ENCODE results near the gene AXIN1. TPM values are rescaled to one million over a fixed set of nuclear protein-coding genes. Genes with fewer than 3 reads are reported as not detected.
"Not testable (repeated sequence)": the region's sequence is repeated elsewhere in the genome, so short reads cannot be mapped to it uniquely, and the experiment has no call there.

The AXIN1 gene
- total RNA-seq, 1 donor from 2014 or later: 19.4 TPM

GRCh38 chr16:334861-335632 lies 17.5 kb downstream of the AXIN1 start:
- not testable (repeated sequence) for DNase-seq (ENCODE audit: low spot score)

GRCh38 chr16:334164-334832 lies 18.2 kb downstream of the AXIN1 start:
- DNase-seq (ENCODE audit: low spot score): not testable (repeated sequence)

- DNase-seq (ENCODE audit: low spot score): no peak
Measured at GRCh38 chr16:333406-334094, 19.0 kb downstream of the AXIN1 start.

GRCh38 chr16:331181-331814 lies 21.2 kb downstream of the AXIN1 start:
- not testable (repeated sequence) for DNase-seq (ENCODE audit: low spot score)

- no peak for DNase-seq (ENCODE audit: low spot score)
Measured at GRCh38 chr16:330741-331140, 21.8 kb downstream of the AXIN1 start.

GRCh38 chr16:325375-326145 lies 27.0 kb downstream of the AXIN1 start:
- DNase-seq (ENCODE audit: low spot score): no peak

- no peak for DNase-seq (ENCODE audit: low spot score)
Measured at GRCh38 chr16:324451-325334, 27.8 kb downstream of the AXIN1 start.

- no peak for DNase-seq (ENCODE audit: low spot score)
Measured at GRCh38 chr16:324201-324450, 28.4 kb downstream of the AXIN1 start.

GRCh38 chr16:322476-323143 lies 29.9 kb downstream of the AXIN1 start:
- no peak for DNase-seq (ENCODE audit: low spot score)

- DNase-seq (ENCODE audit: low spot score): no peak
Measured at GRCh38 chr16:321532-321931, 31.0 kb downstream of the AXIN1 start.

- DNase-seq (ENCODE audit: low spot score): no peak
Measured at GRCh38 chr16:320206-320605, 32.3 kb downstream of the AXIN1 start.

- DNase-seq (ENCODE audit: low spot score): no peak
Measured at GRCh38 chr16:318628-319027, 33.9 kb downstream of the AXIN1 start.

GRCh38 chr16:317583-317982 lies 34.9 kb downstream of the AXIN1 start:
- no peak for DNase-seq (ENCODE audit: low spot score)

- no peak for DNase-seq (ENCODE audit: low spot score)
Measured at GRCh38 chr16:316741-317464, 35.6 kb downstream of the AXIN1 start.

- DNase-seq (ENCODE audit: low spot score): no peak
Measured at GRCh38 chr16:314795-315299, 37.7 kb downstream of the AXIN1 start.

GRCh38 chr16:314351-314750 lies 38.2 kb downstream of the AXIN1 start:
- no peak for DNase-seq (ENCODE audit: low spot score)

- no peak for DNase-seq (ENCODE audit: low spot score)
Measured at GRCh38 chr16:311725-312124, 40.8 kb downstream of the AXIN1 start.

GRCh38 chr16:309476-309875 lies 43.0 kb downstream of the AXIN1 start:
- no peak for DNase-seq (ENCODE audit: low spot score)

All from mesenteric fat pad (tissue), 1 donor.